ENCODE data around the gene COL23A1. TPM values are rescaled to one million over a fixed set of nuclear protein-coding genes. Genes with fewer than 3 reads are reported as not detected.

Gene COL23A1
- total RNA-seq, 4 donors from 2014 or later: 2.5 to 3.4 (median 3.0) TPM

DNA sequence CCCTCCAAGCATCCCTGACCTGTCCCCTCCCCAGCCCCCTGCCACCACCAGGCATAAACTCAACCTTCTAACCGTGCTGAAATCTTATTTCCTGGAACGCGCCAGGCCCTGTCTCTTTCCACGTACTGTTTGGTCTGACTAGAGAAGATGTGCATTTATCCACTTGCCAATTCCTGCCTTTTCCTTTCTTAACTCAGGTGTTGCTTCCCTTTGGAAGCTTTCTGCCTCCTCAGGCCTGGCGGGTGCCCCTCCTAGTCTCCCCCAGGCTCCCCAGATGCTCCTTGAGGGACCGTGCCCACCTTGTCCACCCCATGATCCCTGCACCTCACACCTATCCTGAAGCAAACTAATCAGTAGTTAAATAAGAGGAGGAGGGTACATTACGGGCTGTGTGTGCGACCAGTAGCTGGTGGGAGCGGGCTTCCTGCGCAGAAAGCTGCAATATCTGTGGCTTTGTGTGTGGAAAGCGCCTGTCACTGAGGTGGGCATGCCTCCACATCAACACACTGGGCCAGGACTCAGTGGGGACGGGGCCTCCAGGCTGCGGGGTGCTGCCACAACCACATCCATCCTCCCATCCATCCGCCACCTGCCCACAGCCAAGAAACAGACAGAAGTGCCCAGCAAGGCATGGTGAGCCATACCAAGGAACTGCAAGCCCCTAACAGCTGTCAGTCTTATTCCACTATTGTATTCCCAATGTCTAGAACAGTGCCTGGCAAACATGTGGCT is 73.5 kb downstream of the COL23A1 start:
- no peak for TF ChIP-seq CTCF (IDR thresholded peaks at IDR 0.05)
- no peak for TF ChIP-seq POLR2A (IDR thresholded peaks at IDR 0.05)
- no peak overlapping the region for H3K4me3 ChIP-seq (ENCODE audit: low read depth, poor library complexity, severe bottlenecking)
- 85 to 90% methylated on average over 14 of the region's 14 CpGs for WGBS, 2 donors
- intact Hi-C loops (cut with DNase I; ENCODE audit: low total_unique reads): no loop called here
- DNase-seq (ENCODE audit: low spot score in 2 of 2): no peak

DNA sequence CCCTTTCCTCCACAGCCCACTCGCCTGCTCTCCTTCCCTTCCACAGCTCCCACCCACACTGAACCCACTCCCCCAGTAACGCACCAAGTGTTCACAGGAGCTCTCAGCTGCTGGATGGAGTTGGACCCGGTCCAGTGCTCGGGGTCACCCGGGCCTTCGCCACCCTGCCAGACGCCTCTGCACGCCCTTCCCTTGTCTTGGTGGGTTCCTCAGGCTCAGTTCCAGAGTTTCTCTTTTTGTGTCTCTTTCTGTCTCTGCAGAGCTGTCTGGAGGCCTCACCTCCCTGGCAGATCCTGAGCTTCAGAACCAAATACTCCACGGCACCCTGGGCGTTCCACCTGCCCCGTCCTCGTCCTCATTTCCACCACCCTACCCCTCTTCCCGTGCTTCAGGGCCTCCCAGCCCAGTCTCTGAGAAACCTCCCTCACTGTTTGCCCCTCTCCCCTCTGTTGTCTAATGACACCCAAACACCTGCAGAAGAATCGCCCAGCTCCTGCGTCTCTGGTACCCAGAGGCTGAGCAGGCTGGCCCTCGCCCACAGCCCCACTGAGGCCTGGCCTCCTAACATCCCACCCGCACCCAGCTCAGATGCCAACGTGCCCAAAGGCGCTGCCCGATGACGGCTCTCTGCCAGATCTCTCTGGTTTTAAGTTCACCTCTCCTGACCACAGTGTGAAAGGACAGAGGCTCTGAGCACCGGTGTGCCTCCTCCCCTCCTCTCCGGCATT is 74.3 kb downstream of the COL23A1 start:
- TF ChIP-seq CTCF (IDR thresholded peaks at IDR 0.05): no peak
- TF ChIP-seq POLR2A (IDR thresholded peaks at IDR 0.05): no peak
- 80 to 84% methylated on average over 23 of the region's 23 CpGs for WGBS, 2 donors
- no peak overlapping the region for H3K4me3 ChIP-seq (ENCODE audit: low read depth, poor library complexity, severe bottlenecking)
- intact Hi-C loops (cut with DNase I; ENCODE audit: low total_unique reads): no loop called here
- no peak for DNase-seq (ENCODE audit: low spot score in 2 of 2)

- WGBS, 2 donors: 73 to 79% methylated on average over 6 of the region's 6 CpGs
Measured at GRCh38 chr5:178514851-178515418, 75.3 kb downstream of the COL23A1 start.

GRCh38 chr5:178511172-178511571 is 79.0 kb downstream of the COL23A1 start:
- DNase-seq (ENCODE audit: low spot score in 2 of 2): no peak
- H3K4me3 ChIP-seq (ENCODE audit: low read depth, poor library complexity, severe bottlenecking): no peak overlapping the region
- no peak for TF ChIP-seq POLR2A (IDR thresholded peaks at IDR 0.05)
- no peak for TF ChIP-seq CTCF (IDR thresholded peaks at IDR 0.05)
- WGBS, 2 donors: 76 to 79% methylated on average over 3 of the region's 3 CpGs
- intact Hi-C loops (cut with DNase I; ENCODE audit: low total_unique reads): no loop called here

More at GRCh38 chr5:178514851-178515418, 75.3 kb downstream of the COL23A1 start:
- intact Hi-C loops (cut with DNase I; ENCODE audit: low total_unique reads): no loop called here
- no peak for DNase-seq (ENCODE audit: low spot score in 2 of 2)
- H3K4me3 ChIP-seq (ENCODE audit: low read depth, poor library complexity, severe bottlenecking): no peak overlapping the region
- TF ChIP-seq POLR2A (IDR thresholded peaks at IDR 0.05) (no peak), CTCF (IDR thresholded peaks at IDR 0.05) (no peak)

- no peak for TF ChIP-seq CTCF (IDR thresholded peaks at IDR 0.05)
- TF ChIP-seq POLR2A (IDR thresholded peaks at IDR 0.05): no peak
- no peak for DNase-seq (ENCODE audit: low spot score in 2 of 2)
- H3K4me3 ChIP-seq (ENCODE audit: low read depth, poor library complexity, severe bottlenecking): no peak overlapping the region
- intact Hi-C loops (cut with DNase I; ENCODE audit: low total_unique reads): no loop called here
- 83 to 84% methylated on average over 15 of the region's 15 CpGs for WGBS, 2 donors
Measured at GRCh38 chr5:178509491-178510057, 80.6 kb downstream of the COL23A1 start.

Measured in lower leg skin (tissue), 4 donors.